ENCODE results near the gene C4BPA.

DNA sequence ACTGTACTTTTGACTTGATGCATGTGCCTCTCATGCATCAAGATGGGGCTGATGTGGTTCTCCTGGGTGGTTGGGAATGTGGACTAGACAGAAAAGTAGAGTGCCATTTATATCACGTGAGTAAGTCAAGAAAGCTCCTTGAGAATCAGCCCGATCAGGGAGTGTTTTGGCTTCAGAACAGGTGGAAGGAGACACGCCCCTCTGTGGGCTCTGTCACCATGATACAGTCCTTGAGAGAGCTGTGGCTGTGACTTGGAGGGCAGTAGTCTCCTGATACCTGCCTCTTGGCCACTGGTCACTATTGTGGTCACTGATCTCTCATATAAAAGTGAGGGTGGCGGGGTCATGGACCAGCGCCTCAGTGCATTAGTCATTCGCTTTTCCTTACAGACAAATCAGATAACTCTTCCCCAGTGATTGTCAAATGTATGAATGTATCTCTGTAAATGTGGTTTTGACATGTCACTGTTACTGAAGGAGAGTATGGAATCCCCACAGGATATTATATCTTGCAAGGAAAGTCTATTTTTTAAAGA is 24.3 kb upstream of the C4BPA start:
- TF ChIP-seq POLR2A (IDR thresholded peaks at IDR 0.05) (no peak), EP300 (IDR thresholded peaks at IDR 0.05) (no peak), POLR2AphosphoS5 (IDR thresholded peaks at IDR 0.05) (no peak)
